ENCODE measurements around the gene CYTH2.

CYTH2 gene

DNA sequence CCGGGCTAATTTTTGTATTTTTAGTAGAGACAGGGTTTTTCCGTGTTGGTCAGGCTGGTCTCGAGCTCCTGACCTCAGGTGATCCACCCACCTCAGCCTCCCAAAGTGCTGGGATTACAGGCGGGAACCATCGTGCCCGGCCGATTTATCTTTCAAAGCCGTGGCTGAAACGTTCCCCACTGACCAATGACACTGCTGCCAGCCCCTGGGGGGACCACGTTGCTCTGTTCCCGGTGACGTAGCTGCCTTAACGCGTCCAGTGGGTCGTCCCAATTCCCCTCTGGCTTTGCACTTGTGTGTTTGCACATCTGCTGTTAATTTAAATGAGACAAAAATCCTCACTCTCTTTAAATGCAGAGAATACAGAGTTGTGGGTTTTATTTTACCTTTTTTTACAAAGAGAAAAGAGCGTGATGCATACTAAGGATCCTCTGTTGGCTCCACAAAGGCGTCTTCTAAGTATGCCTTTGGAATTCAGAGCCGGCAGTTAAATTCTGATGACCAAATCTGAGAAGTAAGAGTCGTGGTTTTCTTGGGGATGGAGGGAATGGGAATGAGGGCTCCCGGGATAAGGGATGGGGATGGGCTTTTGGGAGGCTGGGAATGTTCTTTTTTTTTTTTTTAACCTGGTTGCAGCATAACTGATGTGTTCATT, 61.0 kb downstream of the CYTH2 start:
- Histone ChIP-seq H3K4me3 (ENCODE audit: low read length) (no peak overlapping the region), H3K36me3 (ENCODE audit: insufficient read depth, low read length) (no peaks in the 10 kb centered on the region), H3K4me1 (ENCODE audit: insufficient read depth, low read length) (no peaks in the 10 kb centered on the region), H2AFZ (ENCODE audit: low read depth, low read length) (no peak overlapping the region), H3K27me3 (ENCODE audit: insufficient read depth, low read length) (no peaks in the 10 kb centered on the region), H3K9me3 (ENCODE audit: low read length) (peaks cover 3% of the 10 kb centered on the region)

DNA sequence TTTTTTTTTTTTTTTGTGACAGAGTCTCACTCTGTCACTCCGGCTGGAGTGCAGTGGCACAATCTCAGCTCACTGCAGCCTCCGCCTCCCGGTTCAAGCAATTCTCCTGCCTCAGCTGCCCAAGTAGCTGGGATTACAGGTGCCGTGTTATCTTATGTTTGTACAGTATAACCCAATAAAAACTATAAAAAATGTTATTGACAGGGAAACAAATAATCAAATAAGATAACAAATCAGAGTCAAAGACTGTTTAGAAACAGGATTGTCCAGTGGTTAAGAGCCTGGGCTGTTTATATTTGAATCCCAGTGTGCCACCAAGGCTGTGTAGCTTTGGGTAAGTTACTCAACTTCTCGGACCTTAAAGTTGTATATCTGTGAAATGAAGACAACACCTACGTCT, 61.6 kb downstream of the CYTH2 start:
- no peaks in the 10 kb centered on the region for H3K36me3 ChIP-seq (ENCODE audit: insufficient read depth, low read length)
- no peaks in the 10 kb centered on the region for H3K4me1 ChIP-seq (ENCODE audit: insufficient read depth, low read length)
- H3K4me3 ChIP-seq (ENCODE audit: low read length), result no peak overlapping the region
- H3K27me3 ChIP-seq (ENCODE audit: insufficient read depth, low read length), result no peaks in the 10 kb centered on the region
- peaks cover 3% of the 10 kb centered on the region for H3K9me3 ChIP-seq (ENCODE audit: low read length)
- H2AFZ ChIP-seq (ENCODE audit: low read depth, low read length), result no peak overlapping the region

All from neuron (in vitro differentiated cells).